Measurements from ENCODE around the gene LAP3. TPM values are rescaled to one million over a fixed set of nuclear protein-coding genes. Genes with fewer than 3 reads are reported as not detected.
"Not testable (repeated sequence)": the region's sequence is repeated elsewhere in the genome, so short reads cannot be mapped to it uniquely, and the experiment has no call there.

LAP3 gene
- total RNA-seq, 1 experiment from 2014 or later: 115 TPM

- DNase-seq (ENCODE audit: low read depth): peak; percentile 89
Measured at GRCh38 chr4:17561195-17561909, 15.6 kb upstream of the LAP3 start.

- peak; percentile 41 for DNase-seq (ENCODE audit: low read depth)
Measured at GRCh38 chr4:17562157-17562556, 14.8 kb upstream of the LAP3 start.

GRCh38 chr4:17565846-17566245 lies 11.2 kb upstream of the LAP3 start:
- DNase-seq (ENCODE audit: low read depth): no peak

DNA sequence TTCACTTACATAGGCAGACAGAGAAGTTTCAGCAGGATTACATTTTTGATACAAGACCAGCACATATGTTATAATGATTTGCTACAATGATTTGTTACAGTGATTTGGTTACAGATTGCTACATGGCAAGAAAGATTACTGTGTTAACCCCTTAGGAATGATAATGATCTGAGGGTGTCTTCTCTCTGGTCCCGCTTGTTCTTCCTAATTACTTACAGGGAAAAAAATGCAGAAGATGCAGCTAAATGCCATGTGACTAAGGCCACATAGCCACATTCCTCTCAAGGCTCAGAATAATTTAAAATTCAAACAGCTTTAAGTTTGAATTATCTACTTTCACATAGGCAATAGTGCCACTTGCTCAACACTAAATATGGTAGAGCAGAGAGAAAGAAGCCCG lies 9.7 kb upstream of the LAP3 start:
- no peak for DNase-seq (ENCODE audit: low read depth)

- DNase-seq (ENCODE audit: low read depth): no peak
Measured at GRCh38 chr4:17574206-17574605, 2.8 kb upstream of the LAP3 start.

- not testable (repeated sequence) for DNase-seq (ENCODE audit: low read depth)
Measured at GRCh38 chr4:17575177-17575576, 1.8 kb upstream of the LAP3 start.

- peak; percentile 30 for DNase-seq (ENCODE audit: low read depth)
Measured at GRCh38 chr4:17577665-17578481, 875 bp downstream of the LAP3 start.

DNA sequence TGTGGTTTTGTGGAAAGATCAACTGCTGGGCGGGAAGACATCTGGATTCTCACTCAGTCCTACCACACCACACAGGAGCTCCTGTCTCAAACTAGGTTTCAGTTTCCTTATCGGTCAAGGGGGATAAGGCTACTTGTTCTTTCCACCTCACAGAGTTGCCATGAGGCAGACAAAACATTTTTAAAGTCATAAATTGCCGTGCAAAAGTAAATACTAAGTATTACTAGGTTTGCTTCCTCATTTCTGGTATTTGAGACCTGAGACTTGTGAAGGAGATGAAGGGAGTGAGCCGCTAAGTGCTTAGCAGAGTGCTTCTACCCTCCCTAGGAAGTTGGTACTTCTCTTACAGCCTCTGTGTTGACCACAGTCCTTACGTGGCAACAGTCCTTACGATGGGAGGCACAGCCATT lies 1.5 kb downstream of the LAP3 start:
- peak; percentile 50 for DNase-seq (ENCODE audit: low read depth)

- DNase-seq (ENCODE audit: low read depth): no peak
Measured at GRCh38 chr4:17580969-17581368, 4.0 kb downstream of the LAP3 start.

DNA sequence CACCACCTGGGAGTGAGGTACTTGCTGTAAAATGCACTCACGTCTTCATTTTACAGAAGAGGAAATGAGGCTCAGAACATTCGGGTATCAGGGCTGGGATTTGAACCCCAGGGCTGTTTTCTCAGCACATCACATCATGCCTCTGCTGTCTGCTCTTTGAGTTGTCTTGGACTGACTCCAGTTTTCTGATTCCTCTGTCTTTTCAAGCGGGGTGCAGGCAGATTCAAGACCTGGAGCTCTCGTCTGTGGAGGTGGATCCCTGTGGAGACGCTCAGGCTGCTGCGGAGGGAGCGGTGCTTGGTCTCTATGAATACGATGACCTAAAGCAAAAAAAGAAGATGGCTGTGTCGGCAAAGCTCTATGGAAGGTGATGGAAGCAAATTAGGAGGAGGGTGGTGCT lies 6.3 kb downstream of the LAP3 start:
- DNase-seq (ENCODE audit: low read depth): no peak

DNA sequence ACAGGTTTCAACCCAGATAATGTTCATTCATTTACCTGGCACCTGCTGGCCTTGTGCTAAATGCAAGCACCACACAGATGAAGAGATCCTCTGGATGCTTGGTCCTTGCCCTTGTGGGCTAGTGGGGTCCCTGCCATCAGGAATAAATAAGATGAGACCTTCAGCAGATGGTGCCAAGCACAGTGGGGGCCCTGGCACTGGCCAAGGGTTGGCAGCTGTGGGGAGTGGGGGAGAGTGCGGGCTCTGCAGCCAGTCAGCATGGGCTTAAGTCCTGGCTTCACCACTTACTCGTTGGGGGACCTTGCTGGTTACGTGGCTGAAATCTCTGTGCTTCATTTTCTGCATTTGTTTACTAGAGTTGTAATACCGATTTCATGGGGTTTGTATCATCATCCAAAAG lies 6.9 kb downstream of the LAP3 start:
- DNase-seq (ENCODE audit: low read depth): no peak

DNA sequence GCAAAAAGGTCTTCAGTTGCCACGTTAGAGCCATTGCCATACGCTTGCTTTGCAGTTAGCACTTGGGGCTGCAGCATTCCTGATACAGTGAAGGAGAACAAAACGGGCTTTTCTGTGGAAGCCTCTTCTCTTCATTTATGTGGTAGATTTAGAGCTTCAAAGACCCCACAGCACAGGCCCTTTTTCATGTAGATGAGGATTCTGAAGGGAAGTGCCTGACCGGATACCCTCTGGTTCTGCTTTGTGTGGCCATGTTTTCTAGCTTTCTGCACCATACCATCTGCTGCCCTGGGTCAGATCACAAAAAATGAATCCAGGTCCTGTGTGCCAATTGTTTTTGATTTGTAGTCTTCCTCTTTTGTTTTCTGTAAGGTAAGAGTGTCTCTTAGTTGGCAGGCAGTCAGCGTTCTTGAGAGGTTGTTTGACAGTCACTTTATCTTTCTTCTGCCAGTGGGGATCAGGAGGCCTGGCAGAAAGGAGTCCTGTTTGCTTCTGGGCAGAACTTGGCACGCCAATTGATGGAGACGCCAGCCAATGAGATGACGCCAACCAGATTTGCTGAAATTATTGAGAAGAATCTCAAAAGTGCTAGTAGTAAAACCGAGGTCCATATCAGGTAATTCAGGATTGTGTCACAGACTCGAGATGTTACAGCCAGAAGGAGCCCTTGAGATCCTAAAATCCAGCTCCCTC lies 7.7 kb downstream of the LAP3 start:
- DNase-seq (ENCODE audit: low read depth): no peak

GRCh38 chr4:17587094-17587822 lies 10.3 kb downstream of the LAP3 start:
- no peak for DNase-seq (ENCODE audit: low read depth)

DNA sequence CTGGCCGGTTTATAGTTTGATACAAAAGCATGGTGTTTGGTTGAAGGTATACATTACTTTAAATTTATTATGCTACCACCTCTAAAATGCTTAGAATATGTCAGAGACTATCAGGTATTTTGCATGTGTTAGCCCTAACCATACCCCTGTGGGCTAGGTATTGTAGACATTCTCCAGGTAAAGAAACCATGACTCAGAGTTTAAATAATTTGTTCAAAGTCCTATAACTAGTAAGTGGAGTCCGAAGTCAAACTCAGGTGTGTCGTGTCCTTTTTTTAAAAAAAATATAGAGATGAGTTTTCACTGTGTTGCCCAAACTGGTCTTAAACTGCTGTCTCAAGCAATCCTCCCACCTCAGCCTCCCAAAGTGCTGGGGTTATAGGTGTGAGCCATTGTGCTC lies 12.4 kb downstream of the LAP3 start:
- no peak for DNase-seq (ENCODE audit: low read depth)

GRCh38 chr4:17595471-17596005 lies 18.5 kb downstream of the LAP3 start:
- DNase-seq (ENCODE audit: low read depth): no peak

DNA sequence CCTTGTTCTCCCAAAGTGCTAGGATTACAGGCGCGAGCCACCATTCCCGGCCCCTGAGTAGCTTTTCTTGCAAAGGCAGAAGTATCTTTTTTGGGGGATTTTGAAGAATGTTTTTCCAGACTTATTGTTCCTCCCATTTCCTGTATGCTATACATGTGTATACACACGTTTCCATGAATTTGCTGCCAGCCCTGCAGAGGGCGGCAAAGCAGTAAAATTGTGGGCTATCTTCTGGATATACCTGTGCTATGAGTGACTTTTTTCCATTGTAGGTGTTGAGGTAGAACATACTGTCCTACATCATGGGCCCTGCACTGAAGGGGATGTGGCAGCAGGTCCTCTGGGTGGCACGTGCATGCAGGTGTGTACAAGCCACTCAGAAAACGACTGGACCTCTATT lies 20.5 kb downstream of the LAP3 start:
- peak; percentile 9 for DNase-seq (ENCODE audit: low read depth)

DNA sequence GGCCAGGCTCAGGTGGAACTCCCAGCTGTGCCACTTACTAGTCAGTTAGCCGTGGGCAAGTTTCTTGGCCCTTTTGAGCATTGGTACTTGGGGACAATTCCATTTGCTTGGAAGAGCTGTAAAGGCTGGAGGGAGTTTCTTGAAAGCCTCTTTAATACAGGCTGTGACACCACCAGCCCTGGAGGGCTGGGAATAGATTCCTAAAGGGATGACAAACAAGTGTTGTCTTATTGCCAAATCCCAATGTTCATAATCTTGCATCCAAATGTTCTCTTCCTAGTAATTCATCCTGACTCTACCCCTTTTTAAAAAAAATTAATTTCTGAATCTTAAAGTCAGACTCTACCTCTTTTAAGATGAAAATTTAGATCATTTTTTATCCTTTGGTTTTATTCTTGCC lies 22.8 kb downstream of the LAP3 start:
- DNase-seq (ENCODE audit: low read depth): no peak

DNA sequence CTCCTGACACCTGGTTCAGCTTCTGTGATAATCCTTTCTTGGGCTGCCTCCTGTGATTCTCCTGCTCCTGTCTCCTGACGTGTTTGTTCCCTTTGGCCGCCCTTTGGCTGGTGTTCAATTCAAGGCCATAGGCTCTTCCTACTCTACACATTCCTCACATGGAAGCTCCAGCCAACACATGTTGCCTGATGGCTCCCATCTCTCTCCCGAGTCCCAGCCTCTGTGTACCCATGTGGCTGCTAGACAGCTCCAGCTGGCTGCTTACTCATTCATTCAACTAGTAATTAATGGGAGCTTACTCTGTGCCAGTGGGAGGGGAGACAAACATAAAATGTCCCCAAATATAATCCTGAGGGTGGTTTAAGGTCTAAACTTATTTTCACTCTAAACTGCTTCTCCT lies 28.2 kb downstream of the LAP3 start:
- no peak for DNase-seq (ENCODE audit: low read depth)

DNA sequence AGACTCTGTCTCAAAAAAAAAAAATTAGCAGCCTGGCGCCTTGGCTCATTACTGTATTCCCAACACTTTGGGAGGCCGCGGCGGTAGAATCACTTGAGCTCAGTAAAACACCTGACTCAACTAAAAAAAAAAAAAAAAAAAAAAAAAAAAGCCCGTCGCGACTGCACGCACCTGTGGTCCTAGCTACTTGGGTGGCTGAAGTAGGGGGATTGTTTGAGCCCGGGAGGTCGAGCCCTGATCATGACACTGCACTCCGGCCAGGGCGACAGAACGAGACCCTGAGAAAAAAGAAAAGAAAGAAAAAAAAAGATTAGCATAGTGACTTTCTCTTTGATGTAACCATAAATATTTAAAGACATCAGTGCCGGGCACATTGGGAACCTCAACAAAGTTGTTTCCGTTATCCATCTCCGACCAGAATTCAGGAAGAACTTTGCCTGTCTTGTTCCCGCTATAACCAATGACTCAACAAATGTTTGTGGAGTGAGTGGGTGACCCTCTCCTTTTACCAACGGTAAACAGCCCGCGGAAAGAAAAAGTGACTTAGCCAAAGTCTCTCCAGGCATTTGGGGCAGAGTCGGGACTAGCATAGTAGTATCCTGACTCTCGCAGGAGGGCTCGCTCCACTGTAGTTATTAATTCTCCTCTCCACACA lies 36.9 kb downstream of the LAP3 start:
- peak; percentile 73 for DNase-seq (ENCODE audit: low read depth)

- DNase-seq (ENCODE audit: low read depth): peak; percentile 91
Measured at GRCh38 chr4:17614416-17615299, 37.7 kb downstream of the LAP3 start, which contains the start of gene MED28. TSS of gene MED28 (plus strand) at chr4:17614641. CDS start at chr4:17614655, 14 bp downstream.

Data from RPMI7951 (cell line).